HCT116 (cell line): ENCODE results near the gene PTHLH. TPM values are rescaled to one million over a fixed set of nuclear protein-coding genes. Genes with fewer than 3 reads are reported as not detected.

Source experiments
- ATAC-seq: fragments of 200-7000 bp; cut with Tn5 transposase; 2 replicates; pipeline ENCODE4 v1.9.1; 2020; ENCODE audit warnings: mild to moderate bottlenecking, moderate library complexity
- BruUV-seq: library from RNA; stranded (reverse); fragments of 400-500 nt; replicated peaks from 2 replicates; lab custom pipeline; 2021; lab: Mats Ljungman, UMichigan
- CTCF ChIA-PET: fragments of 300-600 bp; sonication (Branson Sonifier 250); formaldehyde crosslinking; loops from one replicate; lab custom pipeline; 2021; ENCODE audit warnings: antibody characterized with exemption; lab: Charles Lee
- POLR2A ChIA-PET: fragments of 300-600, 350-600 bp; sonication (Branson Sonifier 250); formaldehyde crosslinking; loops from one replicate; lab custom pipeline; 2021; ENCODE audit warnings: antibody characterized with exemption; lab: Charles Lee
- RAD21 ChIA-PET, 2 experiments: fragments of 300-600 bp; sonication (Branson Sonifier 250); formaldehyde crosslinking; loops; one replicate each; lab custom pipeline; 2023; ENCODE audit warnings: low total read pairs in 2 of 2; ENCODE audit not compliant: uncharacterized antibody in 2 of 2, unreplicated experiment in 2 of 2, low non-redundant PET in 1 of 2; lab: Charles Lee
- DNase-seq: peaks from one replicate; pipeline ENCODE4 v3.0.0-alpha.2; 2010; ENCODE audit warnings: low read depth, low spot score
- H2AFZ ChIP-seq: fragments of 200-600 bp; shearing (Covaris generic), sonication (generic); 2 replicates; pipeline ENCODE4 v1.6.1; 2017; ENCODE audit warnings: low read depth, mixed run types, mixed read lengths, antibody characterized with exemption, low read length; ENCODE audit not compliant: poor library complexity, severe bottlenecking
- H3K27ac ChIP-seq: 2 replicates; pipeline ENCODE4 v1.5.1; 2012; ENCODE audit warnings: low read depth, low read length
- H3K27me3 ChIP-seq: fragments of 200-600 bp; sonication (generic); 2 replicates; pipeline ENCODE4 v1.6.1; 2016; ENCODE audit warnings: mixed run types, low read length, mixed read lengths; ENCODE audit not compliant: insufficient read depth
- H3K36me3 ChIP-seq, 2 experiments: fragments of 200-500 bp in 1 of 2; fragments of 200-600 bp in 1 of 2; sonication (Bioruptor generic) in 1 of 2; sonication (generic) in 1 of 2; 2 replicates each; pipeline versions ENCODE4 v1.5.1 to v1.6.1; 2014 to 2016; ENCODE audit warnings: low read length in 2 of 2, inconsistent platforms in 1 of 2, mixed read lengths in 1 of 2, mixed run types in 1 of 2; ENCODE audit not compliant: insufficient read depth in 2 of 2, control insufficient read depth in 1 of 2
- H3K4me1 ChIP-seq, 2 experiments: fragments of 200-600 bp in 1 of 2; sonication (generic) in 1 of 2; 2 replicates each; pipeline versions ENCODE4 v1.5.1 to v1.6.1; 2012 to 2017; ENCODE audit warnings: low read length in 2 of 2, inconsistent platforms in 1 of 2, mild to moderate bottlenecking in 1 of 2, mixed read lengths in 1 of 2, mixed run types in 1 of 2, moderate library complexity in 1 of 2; ENCODE audit not compliant: insufficient read depth in 2 of 2, control insufficient read depth in 1 of 2
- H3K4me2 ChIP-seq: fragments of 200-600 bp; sonication (generic); 2 replicates; pipeline ENCODE4 v1.6.1; 2017; ENCODE audit warnings: mixed run types, low read length, mixed read lengths
- H3K4me3 ChIP-seq, 2 experiments: fragments of 200-600 bp in 1 of 2; sonication (generic) in 1 of 2; replicated peaks in 1 of 2; 2 replicates each; pipeline ENCODE4 v1.5.1; 2011 to 2016; ENCODE audit warnings: low read length in 2 of 2, control low read depth in 1 of 2, low read depth in 1 of 2, mild to moderate bottlenecking in 1 of 2, mixed read lengths in 1 of 2, mixed run types in 1 of 2
- H3K79me2 ChIP-seq: fragments of 200-600 bp; sonication (generic); 2 replicates; pipeline ENCODE4 v1.6.1; 2017; ENCODE audit warnings: mild to moderate bottlenecking, mixed run types, low read length, moderate library complexity, mixed read lengths; ENCODE audit not compliant: insufficient read depth
- H3K9ac ChIP-seq: fragments of 200-600 bp; sonication (generic); 2 replicates; pipeline ENCODE4 v1.6.1; 2016; ENCODE audit warnings: low read length, mixed read lengths
- H3K9me2 ChIP-seq: fragments of 200-600 bp; sonication (generic), shearing (Covaris generic); 2 replicates; pipeline ENCODE4 v1.6.1; 2017; ENCODE audit warnings: mixed run types, mild to moderate bottlenecking, moderate library complexity; ENCODE audit not compliant: insufficient read depth
- H3K9me3 ChIP-seq, 2 experiments: fragments of 200-500 bp in 1 of 2; fragments of 200-600 bp in 1 of 2; sonication (Bioruptor generic) in 1 of 2; sonication (generic) in 1 of 2; 2 replicates each; pipeline ENCODE4 v1.6.1; 2014 to 2017; ENCODE audit warnings: low read length in 2 of 2, mixed read lengths in 2 of 2, inconsistent platforms in 1 of 2, low read depth in 1 of 2, mild to moderate bottlenecking in 1 of 2, mixed run types in 1 of 2, moderate library complexity in 1 of 2; ENCODE audit not compliant: control insufficient read depth in 1 of 2, insufficient read depth in 1 of 2
- H4K20me1 ChIP-seq: fragments of 200-600 bp; sonication (generic), shearing (Covaris generic); 2 replicates; pipeline ENCODE4 v1.6.1; 2017; ENCODE audit warnings: mixed run types, mild to moderate bottlenecking, moderate library complexity; ENCODE audit not compliant: insufficient read depth
- CBX3 ChIP-seq: IDR thresholded peaks from 2 replicates; pipeline ENCODE4 v1.6.1; 2012; ENCODE audit warnings: low read depth
- CEBPB ChIP-seq: IDR thresholded peaks from 2 replicates; pipeline ENCODE4 v1.6.1; 2012; ENCODE audit warnings: low read depth
- EGR1 ChIP-seq: IDR thresholded peaks from 2 replicates; pipeline ENCODE4 v1.6.1; 2012; ENCODE audit warnings: low read depth
- ELF1 ChIP-seq: IDR thresholded peaks from 2 replicates; pipeline ENCODE4 v1.6.1; 2012; ENCODE audit warnings: low read depth, borderline replicate concordance
- EZH2 ChIP-seq: fragments of 200-600 bp; sonication (generic); IDR thresholded peaks from 2 replicates; pipeline ENCODE4 v1.6.1; 2017; ENCODE audit warnings: antibody characterized with exemption, mixed run types
- EZH2phosphoT487 ChIP-seq: fragments of 200-600 bp; IDR thresholded peaks from 2 replicates; pipeline ENCODE4 v1.6.1; 2018; ENCODE audit warnings: antibody characterized with exemption, borderline replicate concordance
- FOSL1 ChIP-seq: IDR thresholded peaks from 2 replicates; pipeline ENCODE4 v1.6.1; 2012; ENCODE audit warnings: low read depth
- JUND ChIP-seq: IDR thresholded peaks from 2 replicates; pipeline ENCODE4 v1.6.1; 2012
- POLR2A ChIP-seq: IDR thresholded peaks from 2 replicates; pipeline ENCODE4 v1.7.0; 2011; ENCODE audit warnings: borderline replicate concordance; ENCODE audit not compliant: insufficient read depth, insufficient read length; ENCODE audit errors: extremely low read depth
- SP1 ChIP-seq: IDR thresholded peaks from 2 replicates; pipeline ENCODE4 v1.6.1; 2012; ENCODE audit warnings: low read depth
- SRF ChIP-seq: IDR thresholded peaks from 2 replicates; pipeline ENCODE4 v1.6.1; 2012; ENCODE audit warnings: low read depth
- TCF7L2 ChIP-seq: IDR thresholded peaks from 2 replicates; pipeline ENCODE4 v1.7.0; 2011; ENCODE audit warnings: borderline replicate concordance, inconsistent platforms; ENCODE audit not compliant: insufficient read depth, insufficient read length; ENCODE audit errors: extremely low read depth
- YY1 ChIP-seq: IDR thresholded peaks from 2 replicates; pipeline ENCODE4 v1.6.1; 2011; ENCODE audit warnings: low read length, low read depth, moderate library complexity, mild to moderate bottlenecking; ENCODE audit not compliant: insufficient replicate concordance; ENCODE audit errors: extremely low read depth
- ZNF274 ChIP-seq: fragments of 200-500 bp; sonication (Bioruptor generic); IDR thresholded peaks from 2 replicates; pipeline ENCODE4 v1.6.1; 2014; ENCODE audit warnings: mild to moderate bottlenecking, low read depth, low read length, inconsistent platforms
- intact Hi-C: fragments of 100-400 bp; cut with micrococcal nuclease; formaldehyde crosslinking; loops from 2 replicates; pipeline ENCODE4 v1.10.0; 2022
- total RNA-seq: library from RNA; stranded (reverse); gene quantifications from one replicate; pipeline ENCODE4 v1.2.1, GENCODE V29; 2021; ENCODE audit not compliant: unreplicated experiment
- TF ChIP-seq, protein P1 (sequence below): IDR thresholded peaks from 2 replicates; pipeline ENCODE4 v1.6.1; 2012; ENCODE audit warnings: low read depth
- TF ChIP-seq, protein P2 (sequence below): IDR thresholded peaks from 2 replicates; pipeline ENCODE4 v1.6.1; 2012

The PTHLH gene
- total RNA-seq, 1 experiment from 2014 or later, result not detected

- H3K4me2 ChIP-seq, result no peak overlapping the region
Observed at GRCh38 chr12:27952510-27952909, 20.0 kb downstream of the PTHLH start.

DNA sequence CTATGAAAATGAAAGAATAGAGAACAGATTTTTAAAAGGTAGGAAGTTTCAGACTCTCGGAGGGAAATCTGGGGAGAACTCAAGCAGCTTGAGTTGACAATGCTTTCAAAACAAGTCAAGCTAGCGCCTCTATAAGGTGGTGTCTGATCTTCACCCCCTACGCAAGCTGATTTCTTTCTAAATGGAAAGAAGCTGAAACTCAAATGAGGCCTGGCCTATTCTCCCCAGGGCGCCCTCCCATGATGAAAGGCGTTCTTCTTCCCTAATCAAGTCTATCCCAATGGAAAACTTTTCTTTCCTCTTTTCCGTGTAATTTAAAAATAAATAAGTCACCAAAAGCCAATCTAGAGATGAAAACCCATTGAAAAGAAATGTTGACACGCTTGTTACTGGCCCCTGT is 20.6 kb downstream of the PTHLH start:
- H3K27me3 ChIP-seq, result no peaks in the 10 kb centered on the region
- BruUV-seq, result no TSS peak
- POLR2A ChIA-PET, result no interaction called here
- no peaks in the 10 kb centered on the region for H4K20me1 ChIP-seq
- no peak for ATAC-seq
- no peaks in the 10 kb centered on the region for H3K9me2 ChIP-seq
- H3K36me3 ChIP-seq, result no peaks in the 10 kb centered on the region
- no peak overlapping the region for H3K9ac ChIP-seq
- no peak overlapping the region for H3K27ac ChIP-seq
- H3K4me1 ChIP-seq, result no peaks in the 10 kb centered on the region
- no peak overlapping the region for H3K4me3 ChIP-seq
- CTCF ChIA-PET, result interaction anchor here (3.7 kb wide), 1 partner anchor 11 kb away, joined by 12 read pairs; no protein-coding TSS in a partner anchor
- no peak overlapping the region for H2AFZ ChIP-seq
- TF ChIP-seq EZH2 (no peak), EZH2phosphoT487 (no peak), POLR2A (no peak), YY1 (no peak), SP1 (no peak), EGR1 (no peak), JUND (no peak), ELF1 (no peak), SRF (no peak), TCF7L2 (no peak), FOSL1 (no peak), CEBPB (no peak), ZNF274 (no peak)
- TF ChIP-seq, protein P1, sequence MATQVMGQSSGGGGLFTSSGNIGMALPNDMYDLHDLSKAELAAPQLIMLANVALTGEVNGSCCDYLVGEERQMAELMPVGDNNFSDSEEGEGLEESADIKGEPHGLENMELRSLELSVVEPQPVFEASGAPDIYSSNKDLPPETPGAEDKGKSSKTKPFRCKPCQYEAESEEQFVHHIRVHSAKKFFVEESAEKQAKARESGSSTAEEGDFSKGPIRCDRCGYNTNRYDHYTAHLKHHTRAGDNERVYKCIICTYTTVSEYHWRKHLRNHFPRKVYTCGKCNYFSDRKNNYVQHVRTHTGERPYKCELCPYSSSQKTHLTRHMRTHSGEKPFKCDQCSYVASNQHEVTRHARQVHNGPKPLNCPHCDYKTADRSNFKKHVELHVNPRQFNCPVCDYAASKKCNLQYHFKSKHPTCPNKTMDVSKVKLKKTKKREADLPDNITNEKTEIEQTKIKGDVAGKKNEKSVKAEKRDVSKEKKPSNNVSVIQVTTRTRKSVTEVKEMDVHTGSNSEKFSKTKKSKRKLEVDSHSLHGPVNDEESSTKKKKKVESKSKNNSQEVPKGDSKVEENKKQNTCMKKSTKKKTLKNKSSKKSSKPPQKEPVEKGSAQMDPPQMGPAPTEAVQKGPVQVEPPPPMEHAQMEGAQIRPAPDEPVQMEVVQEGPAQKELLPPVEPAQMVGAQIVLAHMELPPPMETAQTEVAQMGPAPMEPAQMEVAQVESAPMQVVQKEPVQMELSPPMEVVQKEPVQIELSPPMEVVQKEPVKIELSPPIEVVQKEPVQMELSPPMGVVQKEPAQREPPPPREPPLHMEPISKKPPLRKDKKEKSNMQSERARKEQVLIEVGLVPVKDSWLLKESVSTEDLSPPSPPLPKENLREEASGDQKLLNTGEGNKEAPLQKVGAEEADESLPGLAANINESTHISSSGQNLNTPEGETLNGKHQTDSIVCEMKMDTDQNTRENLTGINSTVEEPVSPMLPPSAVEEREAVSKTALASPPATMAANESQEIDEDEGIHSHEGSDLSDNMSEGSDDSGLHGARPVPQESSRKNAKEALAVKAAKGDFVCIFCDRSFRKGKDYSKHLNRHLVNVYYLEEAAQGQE, result no peak
- TF ChIP-seq, protein P2, sequence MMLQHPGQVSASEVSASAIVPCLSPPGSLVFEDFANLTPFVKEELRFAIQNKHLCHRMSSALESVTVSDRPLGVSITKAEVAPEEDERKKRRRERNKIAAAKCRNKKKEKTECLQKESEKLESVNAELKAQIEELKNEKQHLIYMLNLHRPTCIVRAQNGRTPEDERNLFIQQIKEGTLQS, result no peak
- RAD21 ChIA-PET, result no interaction called here
- DNase-seq, result no peak
- H3K9me3 ChIP-seq, result no peaks in the 10 kb centered on the region
- H3K79me2 ChIP-seq, result no peaks in the 10 kb centered on the region
- intact Hi-C loops, result no loop called here
- no peak overlapping the region for H3K4me2 ChIP-seq

More at GRCh38 chr12:27952510-27952909, 20.0 kb downstream of the PTHLH start:
- H2AFZ ChIP-seq, result no peak overlapping the region
- no peak overlapping the region for H3K9ac ChIP-seq
- RAD21 ChIA-PET, result no interaction called here
- DNase-seq (no peak), ATAC-seq (no peak)
- TF ChIP-seq EZH2 (no peak), JUND (no peak), SP1 (no peak), FOSL1 (no peak), CEBPB (no peak), CBX3 (no peak)
- no peaks in the 10 kb centered on the region for H3K36me3 ChIP-seq
- no peaks in the 10 kb centered on the region for H3K9me2 ChIP-seq
- no peaks in the 10 kb centered on the region for H3K79me2 ChIP-seq
- no TSS peak for BruUV-seq
- intact Hi-C loops, result no loop called here
- no peak overlapping the region for H3K27ac ChIP-seq
- no peak overlapping the region for H3K4me3 ChIP-seq
- no peaks in the 10 kb centered on the region for H3K27me3 ChIP-seq
- POLR2A ChIA-PET, result no interaction called here
- no peaks in the 10 kb centered on the region for H3K9me3 ChIP-seq
- H4K20me1 ChIP-seq, result no peaks in the 10 kb centered on the region
- no peaks in the 10 kb centered on the region for H3K4me1 ChIP-seq
- CTCF ChIA-PET, result interaction anchor here (3.7 kb wide), 1 partner anchor 12 kb away, joined by 12 read pairs; no protein-coding TSS in a partner anchor
